SU-DHL-6 (cell line): ENCODE measurements around the gene FSTL4.

ENCODE experiments used
- CTCF ChIP-seq: fragments of 200-600 bp; sonication (generic); IDR thresholded peaks from one replicate; pipeline ENCODE4 v1.5.1; 2017; ENCODE audit warnings: antibody characterized with exemption, mild to moderate bottlenecking, low read length, moderate library complexity; ENCODE audit not compliant: insufficient read depth, poor library complexity, severe bottlenecking
- EZH2phosphoT487 ChIP-seq: fragments of 200-600 bp; sonication (generic), shearing (Covaris generic); conservative IDR thresholded peaks from 2 replicates; pipeline ENCODE4 v1.6.1; 2018; ENCODE audit warnings: mild to moderate bottlenecking, antibody characterized with exemption, low read length, moderate library complexity, mixed read lengths

- TF ChIP-seq CTCF: no peak
- no peak for TF ChIP-seq EZH2phosphoT487
Measured at GRCh38 chr5:133220851-133221674, 391.3 kb downstream of the FSTL4 start.
